ENCODE data around the gene CDK14. TPM values are rescaled to one million over a fixed set of nuclear protein-coding genes. Genes with fewer than 3 reads are reported as not detected.

CDK14 gene
- total RNA-seq, 4 donors from 2014 or later = 29.3 to 37.8 (median 33.0) TPM

GRCh38 chr7:90574820-90575187 lies 21.3 kb upstream of the CDK14 start:
- intact Hi-C loops (cut with DNase I) = no loop called here
- H3K4me3 ChIP-seq (replicated peaks in 1 of 3) = no peak overlapping the region
- no peaks in the 10 kb centered on the region for H3K9me3 ChIP-seq
- no peaks in the 10 kb centered on the region for H3K27me3 ChIP-seq
- DNase-seq = no peak
- no peaks in the 10 kb centered on the region for H3K36me3 ChIP-seq
- no peak overlapping the region for H3K27ac ChIP-seq
- H3K4me1 ChIP-seq = no peaks in the 10 kb centered on the region
- TF ChIP-seq POLR2A (IDR thresholded peaks at IDR 0.05) (no peak), CTCF (IDR thresholded peaks at IDR 0.05) (no peak)
- 95% methylated on average over 1 of the region's 1 CpG for WGBS, 2 donors

- TF ChIP-seq POLR2A (IDR thresholded peaks at IDR 0.05) (no peak), CTCF (IDR thresholded peaks at IDR 0.05) (no peak)
- intact Hi-C loops (cut with DNase I) = no loop called here
- peak in 1 of 2 donors; percentile 18 for DNase-seq
- 58 to 74% methylated on average over 4 of the region's 4 CpGs for WGBS, 2 donors
- Histone ChIP-seq H3K36me3 (no peaks in the 10 kb centered on the region), H3K4me1 (no peaks in the 10 kb centered on the region), H3K27ac (no peak overlapping the region), H3K4me3 (replicated peaks in 1 of 3) (no peak overlapping the region), H3K27me3 (no peaks in the 10 kb centered on the region), H3K9me3 (no peaks in the 10 kb centered on the region)
Observed at GRCh38 chr7:90579181-90579688, 16.9 kb upstream of the CDK14 start.

- Histone ChIP-seq H3K9me3 (no peaks in the 10 kb centered on the region), H3K36me3 (no peaks in the 10 kb centered on the region), H3K27ac (no peak overlapping the region), H3K4me1 (no peaks in the 10 kb centered on the region), H3K4me3 (replicated peaks in 1 of 3) (no peak overlapping the region), H3K27me3 (no peaks in the 10 kb centered on the region)
- no peak for TF ChIP-seq POLR2A (IDR thresholded peaks at IDR 0.05)
- TF ChIP-seq CTCF (IDR thresholded peaks at IDR 0.05) = no peak
- intact Hi-C loops (cut with DNase I) = no loop called here
- 94 to 95% methylated on average over 3 of the region's 3 CpGs for WGBS, 2 donors
- no peak for DNase-seq
Observed at GRCh38 chr7:90580051-90580450, 16.1 kb upstream of the CDK14 start.

GRCh38 chr7:90582164-90582563 lies 14.0 kb upstream of the CDK14 start:
- DNase-seq = no peak
- 84 to 92% methylated on average over 2 of the region's 2 CpGs for WGBS, 2 donors
- TF ChIP-seq POLR2A (IDR thresholded peaks at IDR 0.05) (no peak), CTCF (IDR thresholded peaks at IDR 0.05) (no peak)
- Histone ChIP-seq H3K9me3 (no peaks in the 10 kb centered on the region), H3K4me1 (no peaks in the 10 kb centered on the region), H3K4me3 (replicated peaks in 1 of 3) (no peak overlapping the region), H3K36me3 (no peaks in the 10 kb centered on the region), H3K27ac (no peak overlapping the region), H3K27me3 (no peaks in the 10 kb centered on the region)
- intact Hi-C loops (cut with DNase I) = no loop called here

GRCh38 chr7:90584378-90584777 lies 11.7 kb upstream of the CDK14 start:
- no peaks in the 10 kb centered on the region for H3K9me3 ChIP-seq
- no peak overlapping the region for H3K4me3 ChIP-seq (replicated peaks in 1 of 3)
- no peaks in the 10 kb centered on the region for H3K36me3 ChIP-seq
- H3K4me1 ChIP-seq = no peaks in the 10 kb centered on the region
- WGBS, 2 donors = 93 to 96% methylated on average over 1 of the region's 1 CpG
- H3K27me3 ChIP-seq = no peaks in the 10 kb centered on the region
- DNase-seq = no peak
- TF ChIP-seq POLR2A (IDR thresholded peaks at IDR 0.05) (no peak), CTCF (IDR thresholded peaks at IDR 0.05) (no peak)
- no peak overlapping the region for H3K27ac ChIP-seq
- intact Hi-C loops (cut with DNase I) = no loop called here
